K562 (cell line): ENCODE results near the gene CSNK1G3. TPM values are rescaled to one million over a fixed set of nuclear protein-coding genes. Genes with fewer than 3 reads are reported as not detected.

ENCODE experiments used
- ATAC-seq: fragments of 200-7000 bp; cut with Tn5 transposase; 3 replicates; pipeline ENCODE4 v1.9.1; 2020; ENCODE audit warnings: moderate library complexity
- BruUV-seq: library from RNA; stranded (reverse); fragments of 400-500 nt; replicated peaks from 2 replicates; lab custom pipeline; 2021; lab: Mats Ljungman, UMichigan
- CTCF ChIA-PET: fragments of 300-600 bp; formaldehyde crosslinking; extraction: SDS; loops from one replicate; lab custom pipeline; 2021; ENCODE audit warnings: low intra/inter-chr PET ratio; lab: Yijun Ruan, JAX
- POLR2A ChIA-PET: fragments of 300-600, 350-650 bp; sonication (Branson Sonifier 250); formaldehyde crosslinking; extraction: SDS; loops from one replicate; lab custom pipeline; 2021; ENCODE audit warnings: antibody characterized with exemption, inconsistent platforms; lab: Yijun Ruan, JAX
- DNase-seq, 4 experiments: peaks; one replicate each; pipeline versions ENCODE4 v3.0.0 to v3.0.0-alpha.2; 2011 to 2018; ENCODE audit warnings: low spot score in 3 of 4, mixed read lengths in 3 of 4; ENCODE audit errors: extremely low read depth in 1 of 4
- FAIRE-seq: peaks from 2 replicates; lab custom pipeline; 2011; peaks lifted over from hg19 to GRCh38; lab: Jason Lieb, UNC
- H2AFZ ChIP-seq: 2 replicates; pipeline ENCODE4 v1.6.0; 2011; ENCODE audit warnings: low read depth, low read length, control low read depth, inconsistent platforms
- H3K27ac ChIP-seq: fragments of 200-600 bp; 3 replicates; pipeline ENCODE4 v1.8.0; 2011; ENCODE audit warnings: low read depth, mild to moderate bottlenecking, control low read depth, inconsistent platforms, low read length, moderate library complexity, mixed read lengths; ENCODE audit errors: extremely low read depth
- H3K27me3 ChIP-seq, 2 experiments: fragments of 300-600 bp in 1 of 2; 2 replicates in 1 of 2; 3 replicates in 1 of 2; pipeline versions ENCODE4 v1.6.0 to v1.8.0; 2011; ENCODE audit warnings: inconsistent platforms in 2 of 2, low read length in 2 of 2, mild to moderate bottlenecking in 1 of 2, mixed read lengths in 1 of 2, moderate library complexity in 1 of 2; ENCODE audit not compliant: control insufficient read depth in 2 of 2, insufficient read depth in 2 of 2
- H3K36me3 ChIP-seq: fragments of 300-600 bp; 3 replicates; pipeline ENCODE4 v1.8.0; 2011; ENCODE audit warnings: mild to moderate bottlenecking, low read length, inconsistent platforms; ENCODE audit not compliant: control insufficient read depth, insufficient read depth
- H3K4me1 ChIP-seq, 2 experiments: fragments of 200-600 bp in 1 of 2; replicated peaks in 1 of 2; 2 replicates in 1 of 2; 3 replicates in 1 of 2; pipeline versions ENCODE4 v1.5.1 to v1.8.0; 2011; ENCODE audit warnings: inconsistent platforms in 2 of 2, low read length in 2 of 2, mild to moderate bottlenecking in 1 of 2, mixed read lengths in 1 of 2, moderate library complexity in 1 of 2; ENCODE audit not compliant: control insufficient read depth in 2 of 2, insufficient read depth in 2 of 2
- H3K4me2 ChIP-seq: 2 replicates; pipeline ENCODE4 v1.6.1; 2011; ENCODE audit warnings: low read length, control low read depth, inconsistent platforms, mixed read lengths; ENCODE audit not compliant: insufficient read depth
- H3K4me3 ChIP-seq: fragments of 200-600 bp; sonication (generic), shearing (Covaris generic); 2 replicates; pipeline ENCODE4 v1.5.1; 2016; ENCODE audit warnings: control low read depth, inconsistent platforms
- H3K79me2 ChIP-seq: fragments of 200-600 bp; 3 replicates; pipeline ENCODE4 v1.8.0; 2011; ENCODE audit warnings: low read length, inconsistent platforms; ENCODE audit not compliant: control insufficient read depth, insufficient read depth
- H3K9ac ChIP-seq, 2 experiments: 2 replicates each; pipeline versions ENCODE4 v1.6.0 to v1.6.1; 2011; ENCODE audit warnings: low read depth in 2 of 2, low read length in 2 of 2, control low read depth in 1 of 2, inconsistent platforms in 1 of 2, mild to moderate bottlenecking in 1 of 2, mixed read lengths in 1 of 2; ENCODE audit not compliant: insufficient read depth in 1 of 2
- H3K9me1 ChIP-seq: one replicate; pipeline ENCODE4 v1.6.0; 2011; ENCODE audit warnings: inconsistent platforms, mild to moderate bottlenecking, low read length, moderate library complexity; ENCODE audit not compliant: control insufficient read depth, insufficient read depth
- H3K9me3 ChIP-seq: replicated peaks from 2 replicates; pipeline ENCODE4 v1.5.1; 2011; ENCODE audit warnings: low read depth, low read length, inconsistent platforms; ENCODE audit not compliant: control insufficient read depth, insufficient read depth
- H4K20me1 ChIP-seq: replicated peaks from 2 replicates; pipeline ENCODE4 v1.6.1; 2011; ENCODE audit warnings: low read length, inconsistent platforms, mixed read lengths; ENCODE audit not compliant: control insufficient read depth, insufficient read depth
- COPS2 ChIP-seq: fragments of 450-650 bp; conservative IDR thresholded peaks from 2 replicates; pipeline ENCODE4 v1.6.1; 2016; ENCODE audit warnings: mild to moderate bottlenecking, moderate library complexity
- HDAC6 ChIP-seq: IDR thresholded peaks from 2 replicates; pipeline ENCODE4 v1.6.1; 2012; ENCODE audit warnings: low read depth, mild to moderate bottlenecking, control low read depth, inconsistent platforms, low read length, moderate library complexity
- HMGN3 ChIP-seq: IDR thresholded peaks from 2 replicates; pipeline ENCODE4 v1.6.1; 2011; ENCODE audit warnings: borderline replicate concordance, low read depth, mild to moderate bottlenecking, mixed read lengths, low read length; ENCODE audit not compliant: insufficient read length; ENCODE audit errors: extremely low read depth
- ILK ChIP-seq: fragments of 450-650 bp; IDR thresholded peaks from 2 replicates; pipeline ENCODE4 v1.6.1; 2016; ENCODE audit warnings: missing genetic modification characterization, low read depth, mild to moderate bottlenecking, missing compliant biosample characterization, moderate library complexity, borderline replicate concordance
- RBM25 ChIP-seq: fragments of 200-400 bp; formaldehyde crosslinking; IDR thresholded peaks from 2 replicates; pipeline ENCODE4 v1.6.1; 2018; ENCODE audit warnings: low read length, low read depth, moderate library complexity; ENCODE audit not compliant: severe bottlenecking
- SRSF1 ChIP-seq: fragments of 200-400 bp; formaldehyde crosslinking; IDR thresholded peaks from 2 replicates; pipeline ENCODE4 v1.6.1; 2017; ENCODE audit warnings: mild to moderate bottlenecking, low read depth, low read length, moderate library complexity
- WHSC1 ChIP-seq: IDR thresholded peaks from one replicate; pipeline ENCODE4 v1.6.1; 2012; ENCODE audit warnings: low read length, control low read depth, inconsistent platforms
- YY1 ChIP-seq, 3 experiments: IDR thresholded peaks; 2 replicates each; pipeline ENCODE4 v1.6.1; 2011; ENCODE audit warnings: low read length in 2 of 3, mild to moderate bottlenecking in 2 of 3, moderate library complexity in 2 of 3, borderline replicate concordance in 1 of 3, control low read depth in 1 of 3, low read depth in 1 of 3; ENCODE audit not compliant: insufficient read depth in 3 of 3, insufficient replicate concordance in 2 of 3, control insufficient read depth in 1 of 3, insufficient read length in 1 of 3; ENCODE audit errors: extremely low read depth in 1 of 3
- ZNF146 ChIP-seq: IDR thresholded peaks from one replicate; pipeline ENCODE4 v1.6.1; 2018; ENCODE audit warnings: missing compliant biosample characterization; ENCODE audit not compliant: unreplicated experiment
- in situ Hi-C: fragments of 300-500 bp; cut with MboI; formaldehyde crosslinking; loops from 4 replicates; pipeline ENCODE4 v1.15.0; 2018; ENCODE audit warnings: inconsistent platforms, mixed read lengths
- intact Hi-C: fragments of 100-400 bp; cut with micrococcal nuclease; formaldehyde crosslinking; loops from 2 replicates; pipeline ENCODE4 v1.14.2; 2022
- polyA plus RNA-seq, 8 experiments: library from polyadenylated mRNA; depleted of rRNA in 4 of 8; stranded (reverse) in 5 of 8; unstranded in 3 of 8; fragments of >200 nt; fragmentation: Nextera tagmentation in 2 of 8; fragmentation: Illumina TruSeq in 1 of 8; extraction: Ambion mirVana in 2 of 8; extraction: Trizol in 1 of 8; gene quantifications; 2 replicates each; pipeline versions ENCODE4 v1.2.1 to v1.2.3, GENCODE V29; 2011 to 2014; ENCODE audit warnings: inconsistent platforms in 1 of 8, missing spikeins in 1 of 8
- total RNA-seq, 7 experiments: library from RNA; depleted of rRNA in 6 of 7; stranded (reverse); fragments of >200 nt in 6 of 7; fragmentation: Illumina TruSeq in 2 of 7; extraction: Trizol in 2 of 7; gene quantifications; 2 replicates each; pipeline versions ENCODE4 v1.2.1 to v1.2.3, GENCODE V29; 2011 to 2021; ENCODE audit warnings: low replicate concordance in 1 of 7
- TF ChIP-seq, protein P1 (sequence below): fragments of 450-650 bp; IDR thresholded peaks from 2 replicates; pipeline ENCODE4 v1.6.1; 2017; ENCODE audit warnings: mild to moderate bottlenecking, moderate library complexity
- TF ChIP-seq, protein P2 (sequence below), 2 experiments: fragments of 450-650 bp; IDR thresholded peaks; 2 replicates each; pipeline ENCODE4 v1.6.1; 2018; ENCODE audit warnings: mild to moderate bottlenecking in 2 of 2, low read depth in 1 of 2; ENCODE audit not compliant: partially characterized antibody in 2 of 2

CSNK1G3 gene
- total and polyA plus RNA-seq, 9 of the 15 experiments (the other 6 are each of a cell fraction or from before 2014, with no cell fraction given): 8.3 to 27.6 (median 16.5) TPM

DNA sequence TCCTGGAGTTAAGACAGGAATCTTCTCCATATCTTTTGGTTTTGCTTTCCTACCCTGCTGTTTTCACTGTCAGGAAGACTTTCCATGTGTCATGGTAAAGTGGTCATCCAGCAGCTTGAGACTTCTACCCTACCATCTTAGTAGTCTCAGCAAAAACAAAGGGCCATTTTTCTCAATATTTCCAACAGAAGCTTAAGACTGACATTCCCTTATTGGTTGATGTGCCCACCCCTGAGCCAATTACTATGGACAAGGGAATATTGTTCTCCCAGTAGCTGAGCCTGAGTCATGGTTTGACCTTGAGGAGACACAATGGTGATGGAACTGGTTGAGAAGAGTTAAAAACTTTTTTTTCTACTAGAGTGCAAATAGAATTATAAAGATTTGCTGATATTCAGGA lies 105.6 kb downstream of the CSNK1G3 start:
- no peak overlapping the region for H3K4me2 ChIP-seq
- ChIA-PET CTCF (no interaction called here), POLR2A (no interaction called here)
- no peaks in the 10 kb centered on the region for H3K9me3 ChIP-seq
- intact Hi-C loops (loop anchor here (10.0 kb wide), 4 partner anchors 193 to 583 kb away; partner anchors contain the start of genes CEP120 and PPIC), in situ Hi-C loops (loop anchor here (25.0 kb wide), 1 partner anchor 1105 kb away; no protein-coding TSS in a partner anchor)
- no TSS peak for BruUV-seq
- H3K79me2 ChIP-seq: no peaks in the 10 kb centered on the region
- no peak for ATAC-seq
- no peak overlapping the region for H3K9ac ChIP-seq
- no peaks in the 10 kb centered on the region for H3K4me1 ChIP-seq
- H3K27me3 ChIP-seq: no peaks in the 10 kb centered on the region
- H3K36me3 ChIP-seq: peaks cover 11% of the 10 kb centered on the region; the same call in 1 of the 3 replicates
- no peaks in the 10 kb centered on the region for H4K20me1 ChIP-seq
- DNase-seq: no peak
- no peak for FAIRE-seq
- H3K27ac ChIP-seq: no peak overlapping the region
- no peak overlapping the region for H2AFZ ChIP-seq
- no peaks in the 10 kb centered on the region for H3K9me1 ChIP-seq
- H3K4me3 ChIP-seq: no peak overlapping the region
- TF ChIP-seq SRSF1 (no peak), ILK (no peak), RBM25 (no peak), ZNF146 (CRISPR knock-in tag) (no peak), HDAC6 (no peak), HMGN3 (no peak), YY1 (IDR thresholded peaks at IDR 0.05; ENCODE audit: borderline replicate concordance in 1 of 3, control insufficient read depth in 1 of 3, extremely low read depth in 1 of 3, insufficient read depth in 3 of 3, insufficient read length in 1 of 3, insufficient replicate concordance in 2 of 3, low read depth in 1 of 3, low read length in 2 of 3) (no peak), COPS2 (no peak), WHSC1 (no peak)
- TF ChIP-seq, protein P1, sequence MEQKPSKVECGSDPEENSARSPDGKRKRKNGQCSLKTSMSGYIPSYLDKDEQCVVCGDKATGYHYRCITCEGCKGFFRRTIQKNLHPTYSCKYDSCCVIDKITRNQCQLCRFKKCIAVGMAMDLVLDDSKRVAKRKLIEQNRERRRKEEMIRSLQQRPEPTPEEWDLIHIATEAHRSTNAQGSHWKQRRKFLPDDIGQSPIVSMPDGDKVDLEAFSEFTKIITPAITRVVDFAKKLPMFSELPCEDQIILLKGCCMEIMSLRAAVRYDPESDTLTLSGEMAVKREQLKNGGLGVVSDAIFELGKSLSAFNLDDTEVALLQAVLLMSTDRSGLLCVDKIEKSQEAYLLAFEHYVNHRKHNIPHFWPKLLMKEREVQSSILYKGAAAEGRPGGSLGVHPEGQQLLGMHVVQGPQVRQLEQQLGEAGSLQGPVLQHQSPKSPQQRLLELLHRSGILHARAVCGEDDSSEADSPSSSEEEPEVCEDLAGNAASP: no peak
- TF ChIP-seq, protein P2, sequence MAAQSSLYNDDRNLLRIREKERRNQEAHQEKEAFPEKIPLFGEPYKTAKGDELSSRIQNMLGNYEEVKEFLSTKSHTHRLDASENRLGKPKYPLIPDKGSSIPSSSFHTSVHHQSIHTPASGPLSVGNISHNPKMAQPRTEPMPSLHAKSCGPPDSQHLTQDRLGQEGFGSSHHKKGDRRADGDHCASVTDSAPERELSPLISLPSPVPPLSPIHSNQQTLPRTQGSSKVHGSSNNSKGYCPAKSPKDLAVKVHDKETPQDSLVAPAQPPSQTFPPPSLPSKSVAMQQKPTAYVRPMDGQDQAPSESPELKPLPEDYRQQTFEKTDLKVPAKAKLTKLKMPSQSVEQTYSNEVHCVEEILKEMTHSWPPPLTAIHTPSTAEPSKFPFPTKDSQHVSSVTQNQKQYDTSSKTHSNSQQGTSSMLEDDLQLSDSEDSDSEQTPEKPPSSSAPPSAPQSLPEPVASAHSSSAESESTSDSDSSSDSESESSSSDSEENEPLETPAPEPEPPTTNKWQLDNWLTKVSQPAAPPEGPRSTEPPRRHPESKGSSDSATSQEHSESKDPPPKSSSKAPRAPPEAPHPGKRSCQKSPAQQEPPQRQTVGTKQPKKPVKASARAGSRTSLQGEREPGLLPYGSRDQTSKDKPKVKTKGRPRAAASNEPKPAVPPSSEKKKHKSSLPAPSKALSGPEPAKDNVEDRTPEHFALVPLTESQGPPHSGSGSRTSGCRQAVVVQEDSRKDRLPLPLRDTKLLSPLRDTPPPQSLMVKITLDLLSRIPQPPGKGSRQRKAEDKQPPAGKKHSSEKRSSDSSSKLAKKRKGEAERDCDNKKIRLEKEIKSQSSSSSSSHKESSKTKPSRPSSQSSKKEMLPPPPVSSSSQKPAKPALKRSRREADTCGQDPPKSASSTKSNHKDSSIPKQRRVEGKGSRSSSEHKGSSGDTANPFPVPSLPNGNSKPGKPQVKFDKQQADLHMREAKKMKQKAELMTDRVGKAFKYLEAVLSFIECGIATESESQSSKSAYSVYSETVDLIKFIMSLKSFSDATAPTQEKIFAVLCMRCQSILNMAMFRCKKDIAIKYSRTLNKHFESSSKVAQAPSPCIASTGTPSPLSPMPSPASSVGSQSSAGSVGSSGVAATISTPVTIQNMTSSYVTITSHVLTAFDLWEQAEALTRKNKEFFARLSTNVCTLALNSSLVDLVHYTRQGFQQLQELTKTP (IDR thresholded peaks at IDR 0.05; ENCODE audit: low read depth in 1 of 2, partially characterized antibody in 2 of 2): no peak
